ENCODE measurements around the gene PHF5A. TPM values are rescaled to one million over a fixed set of nuclear protein-coding genes. Genes with fewer than 3 reads are reported as not detected.
A peak's percentile ranks its signal among the peaks of the same experiment; 100 is the strongest.

The PHF5A gene, protein sequence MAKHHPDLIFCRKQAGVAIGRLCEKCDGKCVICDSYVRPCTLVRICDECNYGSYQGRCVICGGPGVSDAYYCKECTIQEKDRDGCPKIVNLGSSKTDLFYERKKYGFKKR
- total RNA-seq (31.6 and 34.5 TPM in 2 replicates), polyA plus RNA-seq (29.4 and 62.1 TPM in 2 replicates), polyA minus RNA-seq (20.7 and 25.9 TPM in 2 replicates)
- 43.6 TPM for total RNA-seq (2013)

DNA sequence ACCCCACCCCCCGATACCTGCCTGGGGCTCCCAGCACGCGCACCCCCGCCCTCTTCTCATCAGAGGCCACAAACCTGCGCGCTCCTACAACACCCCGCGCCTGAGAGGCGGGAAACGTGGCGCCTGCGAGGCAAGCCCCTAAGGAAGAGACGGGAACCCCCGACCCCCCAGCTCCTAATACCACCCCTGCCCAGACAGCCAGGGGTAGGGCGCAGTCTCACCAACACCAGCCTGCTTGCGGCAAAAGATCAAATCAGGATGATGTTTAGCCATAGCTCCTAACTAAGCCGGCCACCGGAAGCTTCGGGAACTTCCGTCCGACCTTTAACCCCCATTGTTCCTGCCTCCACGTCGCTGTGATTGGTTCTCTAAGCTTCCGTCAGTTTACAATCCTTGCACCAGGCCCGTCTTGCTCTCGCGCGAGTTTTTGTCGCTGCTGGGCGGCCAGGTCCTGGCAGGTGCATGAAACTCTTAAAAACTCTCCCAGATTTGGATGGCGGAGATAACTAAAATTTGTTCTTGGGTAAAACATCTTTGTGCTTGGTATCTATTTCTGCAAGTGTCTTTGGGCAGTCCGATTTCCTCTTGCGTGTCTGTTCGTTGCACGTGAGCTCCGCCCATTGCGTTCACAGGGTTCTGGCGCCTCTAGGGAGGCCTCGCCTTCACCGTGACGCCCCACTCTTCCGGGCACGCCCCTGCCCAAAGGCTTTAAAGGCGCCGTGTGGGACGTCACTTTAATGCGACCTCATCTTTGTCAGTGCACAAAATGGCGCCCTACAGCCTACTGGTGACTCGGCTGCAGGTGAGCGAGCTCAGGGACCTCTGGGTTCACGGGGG is at the start of gene PHF5A, which contains the start of gene ACO2:
TSS of gene PHF5A (minus strand) at position 312 of the 837 bp plus-strand sequence. CDS start at position 273, 39 bp downstream.
TSS of gene ACO2 (plus strand) at position 737 of the 837 bp plus-strand sequence. CDS start at position 767, 30 bp downstream.
- H3K4me3 Mint-ChIP-seq, result peak within 1 kb of the TSS; percentile 89
- Histone ChIP-seq H3K36me3 (replicated peaks in 1 of 2; ENCODE audit: control extremely low read depth in 1 of 2, control insufficient read depth in 1 of 2, extremely low read depth in 1 of 2, insufficient read depth in 2 of 2, low read length in 1 of 2) (peaks cover 8 to 58% of the 10 kb centered on the region in 2 experiments), H2AFZ (ENCODE audit: insufficient read depth, low read depth, low read length, poor library complexity, severe bottlenecking) (peak within 1 kb of the TSS; percentile 86), H3K4me1 (ENCODE audit: control insufficient read depth in 2 of 2, insufficient read depth in 2 of 2, low read length in 2 of 2) (peaks cover 20 to 31% of the 10 kb centered on the region in 2 donors), H4K20me1 (ENCODE audit: control insufficient read depth, insufficient read depth, low read length, poor library complexity, severe bottlenecking) (no peaks in the 10 kb centered on the region), H3K27me3 (replicated peaks in 1 of 4; ENCODE audit: control extremely low read depth in 1 of 4, control insufficient read depth in 3 of 4, insufficient read depth in 4 of 4, low read length in 3 of 4) (no peaks in the 10 kb centered on the region), H3K9me3 (ENCODE audit: control extremely low read depth in 1 of 3, control insufficient read depth in 2 of 3, insufficient read depth in 1 of 3, low read length in 2 of 3) (no peaks in the 10 kb centered on the region), H3K27ac (ENCODE audit: low read length in 2 of 2) (peak within 1 kb of the TSS; percentile 99), H3K4me2 (replicated peaks; ENCODE audit: low read depth, low read length, poor library complexity, severe bottlenecking) (peak within 1 kb of the TSS; percentile 89), H3K9ac (ENCODE audit: low read length) (peak within 1 kb of the TSS; percentile 99), H3K79me2 (ENCODE audit: control insufficient read depth, insufficient read depth, low read length) (peaks cover 94% of the 10 kb centered on the region), H3K4me3 (ENCODE audit: control extremely low read depth in 1 of 5, extremely low read depth in 1 of 5, insufficient read depth in 1 of 5, low read depth in 2 of 5, low read length in 4 of 5) (peak within 1 kb of the TSS; percentile 71 to 98 (median 86))
- intact Hi-C loops (cut with micrococcal nuclease), result loop anchor here (1.0 to 5.0 kb wide), 6 partner anchors 10 to 182 kb away; partner anchors contain the start of genes DESI1, RANGAP1, TEF and XRCC6
- H3K9me3 Mint-ChIP-seq (ENCODE audit: insufficient read depth), result no peaks in the 10 kb centered on the region
- CTCF ChIA-PET, result interaction anchor here (0.7 to 3.7 kb wide), 16 partner anchors 9 to 1543 kb away, joined by 3 to 41 read pairs (median 6); partner anchors contain the start of genes PMM1, TEF and TOB2
- no peak for TF ChIP-seq EZH2 (IDR thresholded peaks at IDR 0.05; ENCODE audit: borderline replicate concordance, insufficient read depth, low read depth, low read length, poor library complexity, severe bottlenecking)
- TF ChIP-seq, protein P1, sequence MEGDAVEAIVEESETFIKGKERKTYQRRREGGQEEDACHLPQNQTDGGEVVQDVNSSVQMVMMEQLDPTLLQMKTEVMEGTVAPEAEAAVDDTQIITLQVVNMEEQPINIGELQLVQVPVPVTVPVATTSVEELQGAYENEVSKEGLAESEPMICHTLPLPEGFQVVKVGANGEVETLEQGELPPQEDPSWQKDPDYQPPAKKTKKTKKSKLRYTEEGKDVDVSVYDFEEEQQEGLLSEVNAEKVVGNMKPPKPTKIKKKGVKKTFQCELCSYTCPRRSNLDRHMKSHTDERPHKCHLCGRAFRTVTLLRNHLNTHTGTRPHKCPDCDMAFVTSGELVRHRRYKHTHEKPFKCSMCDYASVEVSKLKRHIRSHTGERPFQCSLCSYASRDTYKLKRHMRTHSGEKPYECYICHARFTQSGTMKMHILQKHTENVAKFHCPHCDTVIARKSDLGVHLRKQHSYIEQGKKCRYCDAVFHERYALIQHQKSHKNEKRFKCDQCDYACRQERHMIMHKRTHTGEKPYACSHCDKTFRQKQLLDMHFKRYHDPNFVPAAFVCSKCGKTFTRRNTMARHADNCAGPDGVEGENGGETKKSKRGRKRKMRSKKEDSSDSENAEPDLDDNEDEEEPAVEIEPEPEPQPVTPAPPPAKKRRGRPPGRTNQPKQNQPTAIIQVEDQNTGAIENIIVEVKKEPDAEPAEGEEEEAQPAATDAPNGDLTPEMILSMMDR (IDR thresholded peaks at IDR 0.05), result no peak
- peak within 1 kb of the TSS; percentile 98 for H3K27ac Mint-ChIP-seq
- DNase-seq (peak; percentile 99), ATAC-seq (ENCODE audit: low read depth) (peak; percentile 91)
- under 1% methylated on average over 50 of the region's 51 CpGs for WGBS (ENCODE audit: insufficient coverage)
- H3K4me1 Mint-ChIP-seq, result peaks cover 59% of the 10 kb centered on the region
- POLR2A ChIA-PET, result interaction anchor here (0.6 to 2.9 kb wide), 16 partner anchors 9 to 530 kb away, joined by 3 to 88 read pairs (median 4); partner anchors contain the start of genes POLR3H, RANGAP1, TEF and TOB2
- H3K27me3 Mint-ChIP-seq, result no peaks in the 10 kb centered on the region
